Progenitor cell of endocrine pancreas (in vitro differentiated cells): ENCODE results near the gene ZNF93. TPM values are rescaled to one million over a fixed set of nuclear protein-coding genes. Genes with fewer than 3 reads are reported as not detected.
"Not testable (repeated sequence)": the region's sequence is repeated elsewhere in the genome, so short reads cannot be mapped to it uniquely, and the experiment has no call there.

Source experiments
- DNase-seq: peaks from one replicate; pipeline ENCODE4 v3.0.0; 2021; ENCODE audit warnings: low spot score; ENCODE audit not compliant: unreplicated experiment
- H3K27ac Mint-ChIP-seq: 2 replicates; pipeline ENCODE4 v1.8.0; 2021; ENCODE audit warnings: mild to moderate bottlenecking, moderate library complexity, mixed read lengths
- H3K27me3 Mint-ChIP-seq: 2 replicates; pipeline ENCODE4 v1.8.0; 2021; ENCODE audit warnings: mixed read lengths
- H3K36me3 Mint-ChIP-seq: 2 replicates; pipeline ENCODE4 v1.8.0; 2022; ENCODE audit warnings: mixed read lengths; ENCODE audit not compliant: insufficient read depth
- H3K4me1 Mint-ChIP-seq: 2 replicates; pipeline ENCODE4 v1.8.0; 2021; ENCODE audit warnings: low read depth, mixed read lengths
- H3K4me3 Mint-ChIP-seq: 2 replicates; pipeline ENCODE4 v1.8.0; 2021; ENCODE audit warnings: low read depth, mild to moderate bottlenecking, moderate library complexity, mixed read lengths
- H3K9me3 Mint-ChIP-seq: 2 replicates; pipeline ENCODE4 v1.8.0; 2021; ENCODE audit warnings: low read depth, mixed read lengths
- CTCF ChIP-seq: fragments of 200-600 bp; sonication (generic); IDR thresholded peaks from one replicate; pipeline ENCODE4 v1.5.0; 2021; ENCODE audit warnings: antibody characterized with exemption, mild to moderate bottlenecking; ENCODE audit not compliant: unreplicated experiment
- total RNA-seq: library from RNA; stranded (reverse); gene quantifications from 2 replicates; pipeline ENCODE4 v1.2.1, GENCODE V29; 2021

The ZNF93 gene
- total RNA-seq, 1 donor from 2014 or later, result 40.7 TPM

- Mint-ChIP-seq H3K27ac (peak overlapping the region; percentile 100), H3K36me3 (peaks cover 17% of the 10 kb centered on the region), H3K9me3 (no peaks in the 10 kb centered on the region), H3K4me3 (peak overlapping the region; percentile 100), H3K4me1 (peaks cover 21% of the 10 kb centered on the region), H3K27me3 (no peaks in the 10 kb centered on the region)
- TF ChIP-seq CTCF, result no peak
- DNase-seq, result peak; percentile 35
These were observed 34.0 kb upstream of the ZNF93 start for GRCh38 chr19:19866611-19867248.

DNA sequence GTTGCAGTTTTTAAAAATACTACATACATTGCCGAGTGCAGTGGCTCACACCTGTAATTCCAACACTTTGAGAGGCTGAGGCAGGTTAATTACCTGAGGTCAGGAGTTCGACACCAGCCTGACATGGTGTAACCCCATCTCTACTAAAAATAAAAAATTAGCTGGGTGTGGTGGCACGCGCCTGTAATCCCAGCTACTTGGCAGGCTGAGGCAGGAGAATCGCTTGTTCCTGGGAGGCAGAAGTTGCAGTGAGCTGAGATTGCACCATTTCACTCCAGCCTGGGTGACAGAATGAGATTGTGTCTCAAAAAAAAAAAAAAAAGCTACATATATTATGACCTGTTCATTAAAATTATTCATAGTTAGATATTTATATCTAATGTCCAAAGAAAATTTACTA is 30.7 kb upstream of the ZNF93 start:
- H3K36me3 Mint-ChIP-seq, result peaks cover 43% of the 10 kb centered on the region
- H3K27ac Mint-ChIP-seq, H3K4me3 Mint-ChIP-seq, H3K27me3 Mint-ChIP-seq, H3K9me3 Mint-ChIP-seq, DNase-seq: not testable (repeated sequence)
- H3K4me1 Mint-ChIP-seq, result peaks cover 21% of the 10 kb centered on the region

GRCh38 chr19:19871932-19872331 is 28.8 kb upstream of the ZNF93 start:
- Mint-ChIP-seq H3K36me3 (peaks cover 56% of the 10 kb centered on the region), H3K9me3 (peaks cover 11% of the 10 kb centered on the region), H3K27me3 (no peaks in the 10 kb centered on the region), H3K27ac (peak overlapping the region; percentile 45), H3K4me1 (peaks cover 21% of the 10 kb centered on the region), H3K4me3 (no peak overlapping the region)
- no peak for DNase-seq
- TF ChIP-seq CTCF, result no peak

DNA sequence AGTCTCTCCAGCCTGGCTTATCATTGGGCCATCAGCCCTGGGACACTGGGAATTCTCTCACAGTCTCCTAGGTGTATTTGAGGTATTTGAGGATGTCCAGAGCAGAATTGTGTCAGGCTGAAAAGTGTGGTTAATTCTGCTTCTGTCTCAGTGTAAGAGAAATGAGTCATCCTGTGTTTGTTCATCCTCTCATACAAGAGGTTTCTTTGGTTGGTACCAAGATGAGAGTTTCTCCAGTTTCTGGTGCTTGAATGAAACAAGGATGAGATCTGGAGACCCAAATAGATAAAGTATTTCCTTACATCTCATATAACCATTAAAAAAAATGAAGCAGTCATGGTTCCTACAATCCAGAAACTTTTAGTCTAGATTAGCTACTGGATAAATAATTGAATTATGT is 27.4 kb upstream of the ZNF93 start:
- Mint-ChIP-seq H3K4me1 (peaks cover 10% of the 10 kb centered on the region), H3K36me3 (peaks cover 66% of the 10 kb centered on the region), H3K27ac (no peak overlapping the region), H3K27me3 (no peaks in the 10 kb centered on the region), H3K9me3 (peaks cover 15% of the 10 kb centered on the region), H3K4me3 (no peak overlapping the region)
- no peak for DNase-seq
- no peak for TF ChIP-seq CTCF

DNA sequence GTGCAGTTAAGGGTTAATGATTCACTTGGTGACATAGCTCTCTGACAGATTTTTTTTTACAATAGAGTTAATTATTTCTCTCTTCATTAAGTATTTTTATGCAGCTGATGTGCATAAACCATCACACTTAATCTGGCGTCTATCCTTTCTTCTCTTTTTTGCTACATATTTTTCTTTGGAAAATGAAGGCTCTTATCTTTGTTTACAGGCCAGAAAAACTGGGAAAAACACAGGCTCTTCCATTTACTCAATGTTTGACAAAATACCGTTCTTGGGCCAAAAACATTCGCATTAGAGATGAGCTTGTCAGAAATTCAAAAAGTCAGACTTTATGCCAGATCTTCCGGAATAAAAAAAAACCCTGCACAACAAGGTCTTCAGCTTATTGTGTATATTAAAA is 23.0 kb upstream of the ZNF93 start:
- Mint-ChIP-seq H3K27ac (peak overlapping the region; percentile 52), H3K4me3 (no peak overlapping the region), H3K36me3 (peaks cover 79% of the 10 kb centered on the region), H3K9me3 (peaks cover 22% of the 10 kb centered on the region), H3K27me3 (no peaks in the 10 kb centered on the region), H3K4me1 (no peaks in the 10 kb centered on the region)
- DNase-seq, result no peak
- TF ChIP-seq CTCF, result no peak

- H3K4me1 Mint-ChIP-seq, result no peaks in the 10 kb centered on the region
- H3K36me3 Mint-ChIP-seq, result peaks cover 81% of the 10 kb centered on the region
- H3K27me3 Mint-ChIP-seq, result no peaks in the 10 kb centered on the region
- no peak for DNase-seq
- peaks cover 31% of the 10 kb centered on the region for H3K9me3 Mint-ChIP-seq
- no peak overlapping the region for H3K4me3 Mint-ChIP-seq
- no peak overlapping the region for H3K27ac Mint-ChIP-seq
- TF ChIP-seq CTCF, result no peak
These were observed 16.2 kb upstream of the ZNF93 start for GRCh38 chr19:19884583-19884982.

- H3K4me3 Mint-ChIP-seq, DNase-seq, H3K4me1 Mint-ChIP-seq, H3K27me3 Mint-ChIP-seq: not testable (repeated sequence)
- Mint-ChIP-seq H3K9me3 (peaks cover 50% of the 10 kb centered on the region), H3K27ac (peak overlapping the region; percentile 91), H3K36me3 (peaks cover 71% of the 10 kb centered on the region)
These were observed 8.4 kb upstream of the ZNF93 start for GRCh38 chr19:19892055-19892941.
